HepG2 (cell line): ENCODE results near the gene HSF4. TPM values are rescaled to one million over a fixed set of nuclear protein-coding genes. Genes with fewer than 3 reads are reported as not detected.

Experiments
- FOXM1 ChIP-seq: sonication (generic); formaldehyde crosslinking; IDR thresholded peaks from 2 replicates; pipeline ENCODE4 v1.5.0; 2020; ENCODE audit warnings: missing genetic modification reagents
- GLI4 ChIP-seq: sonication (generic); formaldehyde crosslinking; IDR thresholded peaks from 2 replicates; pipeline ENCODE4 v1.5.1; 2020; ENCODE audit warnings: missing genetic modification reagents, mild to moderate bottlenecking, moderate library complexity, borderline replicate concordance
- HDAC2 ChIP-seq: sonication (generic); formaldehyde crosslinking; IDR thresholded peaks from 2 replicates; pipeline ENCODE4 v1.4.0; 2020; ENCODE audit warnings: missing genetic modification reagents
- ISL2 ChIP-seq: sonication (generic); formaldehyde crosslinking; IDR thresholded peaks from 2 replicates; pipeline ENCODE4 v1.5.0; 2020; ENCODE audit warnings: missing genetic modification reagents
- KAT8 ChIP-seq: IDR thresholded peaks from 2 replicates; pipeline ENCODE4 v1.6.1; 2016; ENCODE audit warnings: missing genetic modification reagents, missing compliant biosample characterization
- MIXL1 ChIP-seq: IDR thresholded peaks from 2 replicates; pipeline ENCODE4 v1.6.1; 2016
- PHF20 ChIP-seq: sonication (generic); formaldehyde crosslinking; IDR thresholded peaks from 2 replicates; pipeline ENCODE4 v1.5.0; 2020; ENCODE audit warnings: mild to moderate bottlenecking, missing genetic modification reagents
- SAFB2 ChIP-seq: sonication (generic); formaldehyde crosslinking; IDR thresholded peaks from 2 replicates; pipeline ENCODE4 v1.5.1; 2020; ENCODE audit warnings: missing genetic modification reagents, low read depth, mild to moderate bottlenecking, borderline replicate concordance
- SP4 ChIP-seq: sonication (generic); formaldehyde crosslinking; IDR thresholded peaks from 2 replicates; pipeline ENCODE4 v1.8.1; 2023; ENCODE audit warnings: mild to moderate bottlenecking, missing genetic modification reagents
- YY1 ChIP-seq: IDR thresholded peaks from 2 replicates; pipeline ENCODE4 v1.6.1; 2011; ENCODE audit warnings: low read length, low read depth, moderate library complexity, mild to moderate bottlenecking; ENCODE audit not compliant: insufficient read depth, insufficient replicate concordance
- ZBTB7A ChIP-seq: sonication (generic); formaldehyde crosslinking; IDR thresholded peaks from 2 replicates; pipeline ENCODE4 v1.8.0; 2022; ENCODE audit warnings: mild to moderate bottlenecking, missing genetic modification reagents
- ZC3H4 ChIP-seq: sonication (generic); formaldehyde crosslinking; IDR thresholded peaks from 2 replicates; pipeline ENCODE4 v1.4.0; 2020; ENCODE audit warnings: missing genetic modification reagents, borderline replicate concordance
- ZNF549 ChIP-seq: sonication (generic); formaldehyde crosslinking; IDR thresholded peaks from 2 replicates; pipeline ENCODE4 v1.5.0; 2020; ENCODE audit warnings: missing genetic modification reagents
- polyA plus RNA-seq, 8 experiments: library from polyadenylated mRNA; depleted of rRNA in 3 of 8; stranded (reverse) in 7 of 8; unstranded in 1 of 8; fragments of >200 nt; fragmentation: Illumina TruSeq in 4 of 8; extraction: Trizol in 4 of 8; gene quantifications; 2 replicates each; pipeline versions ENCODE4 v1.2.1 to v1.2.3, GENCODE V29; 2011 to 2016; ENCODE audit warnings: low read depth in 4 of 8, missing spikeins in 1 of 8, mixed read lengths in 1 of 8; ENCODE audit not compliant: insufficient read depth in 1 of 8
- total RNA-seq, 5 experiments: library from RNA; depleted of rRNA; stranded (reverse); fragments of >200 nt; fragmentation: Illumina TruSeq; extraction: Trizol; gene quantifications; 2 replicates each; pipeline ENCODE4 v1.2.3, GENCODE V29; 2016; ENCODE audit warnings: low read depth in 1 of 5
- TF ChIP-seq, protein P1 (sequence below): sonication (generic); formaldehyde crosslinking; IDR thresholded peaks from 2 replicates; pipeline ENCODE4 v1.4.0; 2020; ENCODE audit warnings: missing genetic modification reagents, borderline replicate concordance
- TF ChIP-seq, protein P2 (sequence below): sonication (generic); formaldehyde crosslinking; IDR thresholded peaks from 2 replicates; pipeline ENCODE4 v1.5.0; 2020; ENCODE audit warnings: mild to moderate bottlenecking, missing genetic modification reagents
- TF ChIP-seq, protein P3 (sequence below): IDR thresholded peaks from 2 replicates; pipeline ENCODE4 v1.6.1; 2016; ENCODE audit warnings: low read depth, missing genetic modification reagents, missing compliant biosample characterization

Gene HSF4
- total and polyA plus RNA-seq, 2 of the 13 experiments (the other 11 are each of a cell fraction or from before 2014, with no cell fraction given) = 3.5 to 16.9 TPM

DNA sequence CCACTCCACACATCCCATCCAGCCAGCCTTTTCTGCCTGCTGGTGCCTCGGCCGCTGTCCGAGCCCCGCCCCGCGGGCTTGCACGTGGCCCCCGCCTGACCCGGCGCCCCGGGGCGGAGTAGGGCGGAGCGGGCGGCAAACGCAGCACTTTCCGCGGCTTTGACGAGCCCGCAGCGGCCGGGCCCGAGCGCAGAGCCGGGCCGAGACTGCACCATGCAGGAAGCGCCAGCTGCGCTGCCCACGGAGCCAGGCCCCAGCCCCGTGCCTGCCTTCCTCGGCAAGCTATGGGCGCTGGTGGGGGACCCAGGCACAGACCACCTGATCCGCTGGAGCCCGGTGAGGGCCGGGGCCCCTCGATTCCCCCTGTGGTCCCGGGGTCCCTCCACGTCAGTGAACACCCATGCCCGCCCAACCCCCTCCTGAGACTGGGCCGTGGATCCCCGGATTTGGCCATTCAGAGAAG lies at the start of gene HSF4 (continued):
- TF ChIP-seq MIXL1 (CRISPR knock-in tag) (peak; percentile 60; the same call in 1 of the 2 replicates), GLI4 (CRISPR knock-in tag) (peak; percentile 73; the same call in 1 of the 2 replicates), ZNF549 (CRISPR knock-in tag) (0 out of 2 replicates have a peak, but pooled peaks have one; percentile 52), ZBTB7A (CRISPR knock-in tag) (peak; percentile 41), PHF20 (peak; percentile 62; the same call in 1 of the 2 replicates), SP4 (peak; percentile 81), ISL2 (CRISPR knock-in tag) (peak; percentile 76; the same call in 1 of the 2 replicates), SAFB2 (CRISPR knock-in tag) (peak; percentile 97), FOXM1 (CRISPR knock-in tag) (no peak), HDAC2 (CRISPR knock-in tag) (peak; percentile 70), ZC3H4 (no peak), KAT8 (peak; percentile 57; the same call in 1 of the 2 replicates), YY1 (no peak)
- TF ChIP-seq, protein P1, sequence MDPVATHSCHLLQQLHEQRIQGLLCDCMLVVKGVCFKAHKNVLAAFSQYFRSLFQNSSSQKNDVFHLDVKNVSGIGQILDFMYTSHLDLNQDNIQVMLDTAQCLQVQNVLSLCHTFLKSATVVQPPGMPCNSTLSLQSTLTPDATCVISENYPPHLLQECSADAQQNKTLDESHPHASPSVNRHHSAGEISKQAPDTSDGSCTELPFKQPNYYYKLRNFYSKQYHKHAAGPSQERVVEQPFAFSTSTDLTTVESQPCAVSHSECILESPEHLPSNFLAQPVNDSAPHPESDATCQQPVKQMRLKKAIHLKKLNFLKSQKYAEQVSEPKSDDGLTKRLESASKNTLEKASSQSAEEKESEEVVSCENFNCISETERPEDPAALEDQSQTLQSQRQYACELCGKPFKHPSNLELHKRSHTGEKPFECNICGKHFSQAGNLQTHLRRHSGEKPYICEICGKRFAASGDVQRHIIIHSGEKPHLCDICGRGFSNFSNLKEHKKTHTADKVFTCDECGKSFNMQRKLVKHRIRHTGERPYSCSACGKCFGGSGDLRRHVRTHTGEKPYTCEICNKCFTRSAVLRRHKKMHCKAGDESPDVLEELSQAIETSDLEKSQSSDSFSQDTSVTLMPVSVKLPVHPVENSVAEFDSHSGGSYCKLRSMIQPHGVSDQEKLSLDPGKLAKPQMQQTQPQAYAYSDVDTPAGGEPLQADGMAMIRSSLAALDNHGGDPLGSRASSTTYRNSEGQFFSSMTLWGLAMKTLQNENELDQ (CRISPR knock-in tag) = no peak
- TF ChIP-seq, protein P2, sequence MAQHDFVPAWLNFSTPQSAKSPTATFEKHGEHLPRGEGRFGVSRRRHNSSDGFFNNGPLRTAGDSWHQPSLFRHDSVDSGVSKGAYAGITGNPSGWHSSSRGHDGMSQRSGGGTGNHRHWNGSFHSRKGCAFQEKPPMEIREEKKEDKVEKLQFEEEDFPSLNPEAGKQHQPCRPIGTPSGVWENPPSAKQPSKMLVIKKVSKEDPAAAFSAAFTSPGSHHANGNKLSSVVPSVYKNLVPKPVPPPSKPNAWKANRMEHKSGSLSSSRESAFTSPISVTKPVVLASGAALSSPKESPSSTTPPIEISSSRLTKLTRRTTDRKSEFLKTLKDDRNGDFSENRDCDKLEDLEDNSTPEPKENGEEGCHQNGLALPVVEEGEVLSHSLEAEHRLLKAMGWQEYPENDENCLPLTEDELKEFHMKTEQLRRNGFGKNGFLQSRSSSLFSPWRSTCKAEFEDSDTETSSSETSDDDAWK (CRISPR knock-in tag) = no peak
- TF ChIP-seq, protein P3, sequence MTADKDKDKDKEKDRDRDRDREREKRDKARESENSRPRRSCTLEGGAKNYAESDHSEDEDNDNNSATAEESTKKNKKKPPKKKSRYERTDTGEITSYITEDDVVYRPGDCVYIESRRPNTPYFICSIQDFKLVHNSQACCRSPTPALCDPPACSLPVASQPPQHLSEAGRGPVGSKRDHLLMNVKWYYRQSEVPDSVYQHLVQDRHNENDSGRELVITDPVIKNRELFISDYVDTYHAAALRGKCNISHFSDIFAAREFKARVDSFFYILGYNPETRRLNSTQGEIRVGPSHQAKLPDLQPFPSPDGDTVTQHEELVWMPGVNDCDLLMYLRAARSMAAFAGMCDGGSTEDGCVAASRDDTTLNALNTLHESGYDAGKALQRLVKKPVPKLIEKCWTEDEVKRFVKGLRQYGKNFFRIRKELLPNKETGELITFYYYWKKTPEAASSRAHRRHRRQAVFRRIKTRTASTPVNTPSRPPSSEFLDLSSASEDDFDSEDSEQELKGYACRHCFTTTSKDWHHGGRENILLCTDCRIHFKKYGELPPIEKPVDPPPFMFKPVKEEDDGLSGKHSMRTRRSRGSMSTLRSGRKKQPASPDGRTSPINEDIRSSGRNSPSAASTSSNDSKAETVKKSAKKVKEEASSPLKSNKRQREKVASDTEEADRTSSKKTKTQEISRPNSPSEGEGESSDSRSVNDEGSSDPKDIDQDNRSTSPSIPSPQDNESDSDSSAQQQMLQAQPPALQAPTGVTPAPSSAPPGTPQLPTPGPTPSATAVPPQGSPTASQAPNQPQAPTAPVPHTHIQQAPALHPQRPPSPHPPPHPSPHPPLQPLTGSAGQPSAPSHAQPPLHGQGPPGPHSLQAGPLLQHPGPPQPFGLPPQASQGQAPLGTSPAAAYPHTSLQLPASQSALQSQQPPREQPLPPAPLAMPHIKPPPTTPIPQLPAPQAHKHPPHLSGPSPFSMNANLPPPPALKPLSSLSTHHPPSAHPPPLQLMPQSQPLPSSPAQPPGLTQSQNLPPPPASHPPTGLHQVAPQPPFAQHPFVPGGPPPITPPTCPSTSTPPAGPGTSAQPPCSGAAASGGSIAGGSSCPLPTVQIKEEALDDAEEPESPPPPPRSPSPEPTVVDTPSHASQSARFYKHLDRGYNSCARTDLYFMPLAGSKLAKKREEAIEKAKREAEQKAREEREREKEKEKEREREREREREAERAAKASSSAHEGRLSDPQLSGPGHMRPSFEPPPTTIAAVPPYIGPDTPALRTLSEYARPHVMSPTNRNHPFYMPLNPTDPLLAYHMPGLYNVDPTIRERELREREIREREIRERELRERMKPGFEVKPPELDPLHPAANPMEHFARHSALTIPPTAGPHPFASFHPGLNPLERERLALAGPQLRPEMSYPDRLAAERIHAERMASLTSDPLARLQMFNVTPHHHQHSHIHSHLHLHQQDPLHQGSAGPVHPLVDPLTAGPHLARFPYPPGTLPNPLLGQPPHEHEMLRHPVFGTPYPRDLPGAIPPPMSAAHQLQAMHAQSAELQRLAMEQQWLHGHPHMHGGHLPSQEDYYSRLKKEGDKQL (CRISPR knock-in tag) = peak; percentile 85
